ENCODE data around the gene SMARCC1. TPM values are rescaled to one million over a fixed set of nuclear protein-coding genes. Genes with fewer than 3 reads are reported as not detected.

Gene SMARCC1
- total and polyA plus RNA-seq, 2 donors from 2014 or later = 11.6 to 80.4 TPM

DNA sequence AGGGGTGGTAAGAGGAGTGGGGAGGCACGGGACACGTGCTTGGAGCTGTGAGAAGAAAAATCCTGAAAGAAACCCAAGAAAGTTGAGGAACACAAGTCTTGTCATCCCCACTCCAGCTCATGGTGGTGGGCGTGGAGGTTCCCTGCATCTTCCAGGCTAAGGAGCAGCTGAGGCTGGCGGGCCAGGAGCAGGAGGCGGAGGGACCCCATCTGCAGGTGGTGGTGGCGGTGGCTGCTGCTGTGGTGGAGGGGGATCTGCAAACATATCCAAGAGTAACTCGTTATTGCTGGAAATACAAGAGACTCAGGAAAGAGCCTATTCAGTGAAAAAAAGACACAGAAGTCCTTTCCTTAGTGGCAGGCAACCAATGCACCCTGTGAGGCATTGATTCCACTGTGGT lies 193.6 kb downstream of the SMARCC1 start:
- TF ChIP-seq, protein P1, sequence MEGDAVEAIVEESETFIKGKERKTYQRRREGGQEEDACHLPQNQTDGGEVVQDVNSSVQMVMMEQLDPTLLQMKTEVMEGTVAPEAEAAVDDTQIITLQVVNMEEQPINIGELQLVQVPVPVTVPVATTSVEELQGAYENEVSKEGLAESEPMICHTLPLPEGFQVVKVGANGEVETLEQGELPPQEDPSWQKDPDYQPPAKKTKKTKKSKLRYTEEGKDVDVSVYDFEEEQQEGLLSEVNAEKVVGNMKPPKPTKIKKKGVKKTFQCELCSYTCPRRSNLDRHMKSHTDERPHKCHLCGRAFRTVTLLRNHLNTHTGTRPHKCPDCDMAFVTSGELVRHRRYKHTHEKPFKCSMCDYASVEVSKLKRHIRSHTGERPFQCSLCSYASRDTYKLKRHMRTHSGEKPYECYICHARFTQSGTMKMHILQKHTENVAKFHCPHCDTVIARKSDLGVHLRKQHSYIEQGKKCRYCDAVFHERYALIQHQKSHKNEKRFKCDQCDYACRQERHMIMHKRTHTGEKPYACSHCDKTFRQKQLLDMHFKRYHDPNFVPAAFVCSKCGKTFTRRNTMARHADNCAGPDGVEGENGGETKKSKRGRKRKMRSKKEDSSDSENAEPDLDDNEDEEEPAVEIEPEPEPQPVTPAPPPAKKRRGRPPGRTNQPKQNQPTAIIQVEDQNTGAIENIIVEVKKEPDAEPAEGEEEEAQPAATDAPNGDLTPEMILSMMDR (IDR thresholded peaks at IDR 0.05; ENCODE audit: borderline replicate concordance, extremely low read depth, insufficient read depth) = no peak
- no peak for DNase-seq
- peaks cover 2 to 39% (median 32%) of the 10 kb centered on the region in 3 donors for H3K36me3 ChIP-seq (ENCODE audit: control insufficient read depth in 2 of 3, insufficient read depth in 3 of 3, low read length in 3 of 3)
- H3K9ac ChIP-seq (ENCODE audit: low read length in 3 of 3) = no peak overlapping the region
- no peak overlapping the region for H3K27ac ChIP-seq (ENCODE audit: low read depth in 2 of 2, low read length in 2 of 2)
- no peak overlapping the region for H3K4me3 ChIP-seq (ENCODE audit: low read length in 3 of 3)
- no peaks in the 10 kb centered on the region for H3K27me3 ChIP-seq (ENCODE audit: control insufficient read depth, insufficient read depth, low read length)
- FAIRE-seq = no peak
- no peaks in the 10 kb centered on the region for H3K4me1 ChIP-seq (ENCODE audit: control insufficient read depth in 2 of 3, insufficient read depth in 2 of 3, low read depth in 1 of 3, low read length in 3 of 3)
- no peaks in the 10 kb centered on the region for H3K9me3 ChIP-seq (ENCODE audit: control insufficient read depth in 2 of 3, insufficient read depth in 1 of 3, low read length in 3 of 3)
- intact Hi-C loops (cut with DNase I) = no loop called here

- H3K27me3 ChIP-seq (ENCODE audit: control insufficient read depth, insufficient read depth, low read length) = no peaks in the 10 kb centered on the region
- no peak for FAIRE-seq
- H3K4me1 ChIP-seq (ENCODE audit: control insufficient read depth in 2 of 3, insufficient read depth in 2 of 3, low read depth in 1 of 3, low read length in 3 of 3) = no peaks in the 10 kb centered on the region
- TF ChIP-seq, protein P1 (IDR thresholded peaks at IDR 0.05; ENCODE audit: borderline replicate concordance, extremely low read depth, insufficient read depth) = no peak
- no peak overlapping the region for H3K27ac ChIP-seq (ENCODE audit: low read depth in 2 of 2, low read length in 2 of 2)
- H3K9me3 ChIP-seq (ENCODE audit: control insufficient read depth in 2 of 3, insufficient read depth in 1 of 3, low read length in 3 of 3) = no peaks in the 10 kb centered on the region
- no peak for DNase-seq
- intact Hi-C loops (cut with DNase I) = no loop called here
- no peak overlapping the region for H3K9ac ChIP-seq (ENCODE audit: low read length in 3 of 3)
- no peak overlapping the region for H3K4me3 ChIP-seq (ENCODE audit: low read length in 3 of 3)
- H3K36me3 ChIP-seq (ENCODE audit: control insufficient read depth in 2 of 3, insufficient read depth in 3 of 3, low read length in 3 of 3) = peaks cover 2 to 39% (median 32%) of the 10 kb centered on the region in 3 donors
Measured at GRCh38 chr3:47586746-47587145, 194.9 kb downstream of the SMARCC1 start.

DNA sequence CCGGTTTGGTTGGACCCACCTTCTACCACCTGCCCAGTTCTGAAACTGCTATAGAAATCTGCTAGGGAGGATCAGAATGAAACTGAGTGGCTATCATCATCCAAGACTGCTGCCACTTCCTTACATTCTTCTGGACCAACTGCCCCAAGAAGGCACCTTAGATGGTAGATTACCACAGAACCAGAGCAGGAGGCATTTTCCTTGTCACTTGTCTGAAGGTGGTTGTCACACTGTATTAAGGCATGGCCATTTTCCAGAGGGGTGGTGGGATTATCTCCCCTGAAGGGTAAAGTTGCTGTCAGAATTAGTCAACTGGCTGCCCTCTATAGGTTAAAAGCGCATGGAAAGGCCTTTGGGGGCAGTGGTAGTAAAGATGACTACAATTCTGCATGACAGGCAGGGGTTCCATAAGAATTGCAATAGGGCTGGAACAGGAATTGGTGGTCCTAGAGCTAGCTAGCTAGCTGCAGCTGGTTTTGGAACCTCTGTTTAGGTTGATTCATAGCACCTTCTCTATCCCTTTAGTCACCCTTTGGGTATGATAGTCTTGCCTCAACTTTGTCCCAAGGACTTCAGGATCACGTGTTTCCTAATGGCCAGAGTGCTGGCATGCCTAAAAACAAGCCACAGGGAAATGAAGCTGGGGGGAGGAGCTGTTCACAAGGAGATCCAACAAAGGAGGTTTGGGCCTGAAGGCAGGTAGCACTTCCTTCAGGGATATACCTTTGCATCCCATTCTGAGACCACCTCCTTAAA lies 198.2 kb downstream of the SMARCC1 start:
- no peaks in the 10 kb centered on the region for H3K4me1 ChIP-seq (ENCODE audit: control insufficient read depth in 2 of 3, insufficient read depth in 2 of 3, low read depth in 1 of 3, low read length in 3 of 3)
- intact Hi-C loops (cut with DNase I) = no loop called here
- no peaks in the 10 kb centered on the region for H3K9me3 ChIP-seq (ENCODE audit: control insufficient read depth in 2 of 3, insufficient read depth in 1 of 3, low read length in 3 of 3)
- FAIRE-seq (no peak), DNase-seq (no peak)
- no peaks in the 10 kb centered on the region for H3K27me3 ChIP-seq (ENCODE audit: control insufficient read depth, insufficient read depth, low read length)
- H3K9ac ChIP-seq (ENCODE audit: low read length in 3 of 3) = no peak overlapping the region
- H3K36me3 ChIP-seq (ENCODE audit: control insufficient read depth in 2 of 3, insufficient read depth in 3 of 3, low read length in 3 of 3) = peaks cover 0 to 19% (median 18%) of the 10 kb centered on the region in 3 donors
- TF ChIP-seq, protein P1 (IDR thresholded peaks at IDR 0.05; ENCODE audit: borderline replicate concordance, extremely low read depth, insufficient read depth) = no peak
- no peak overlapping the region for H3K4me3 ChIP-seq (ENCODE audit: low read length in 3 of 3)
- no peak overlapping the region for H3K27ac ChIP-seq (ENCODE audit: low read depth in 2 of 2, low read length in 2 of 2)

All from kidney (tissue), 14 donors.